Globus pallidus (tissue), 1 donor: ENCODE data around the gene SKA1.

Source experiments
- DNase-seq: peaks from one replicate; pipeline ENCODE4 v3.0.0-alpha.2; 2015; ENCODE audit warnings: low spot score

Gene SKA1, protein sequence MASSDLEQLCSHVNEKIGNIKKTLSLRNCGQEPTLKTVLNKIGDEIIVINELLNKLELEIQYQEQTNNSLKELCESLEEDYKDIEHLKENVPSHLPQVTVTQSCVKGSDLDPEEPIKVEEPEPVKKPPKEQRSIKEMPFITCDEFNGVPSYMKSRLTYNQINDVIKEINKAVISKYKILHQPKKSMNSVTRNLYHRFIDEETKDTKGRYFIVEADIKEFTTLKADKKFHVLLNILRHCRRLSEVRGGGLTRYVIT

DNA sequence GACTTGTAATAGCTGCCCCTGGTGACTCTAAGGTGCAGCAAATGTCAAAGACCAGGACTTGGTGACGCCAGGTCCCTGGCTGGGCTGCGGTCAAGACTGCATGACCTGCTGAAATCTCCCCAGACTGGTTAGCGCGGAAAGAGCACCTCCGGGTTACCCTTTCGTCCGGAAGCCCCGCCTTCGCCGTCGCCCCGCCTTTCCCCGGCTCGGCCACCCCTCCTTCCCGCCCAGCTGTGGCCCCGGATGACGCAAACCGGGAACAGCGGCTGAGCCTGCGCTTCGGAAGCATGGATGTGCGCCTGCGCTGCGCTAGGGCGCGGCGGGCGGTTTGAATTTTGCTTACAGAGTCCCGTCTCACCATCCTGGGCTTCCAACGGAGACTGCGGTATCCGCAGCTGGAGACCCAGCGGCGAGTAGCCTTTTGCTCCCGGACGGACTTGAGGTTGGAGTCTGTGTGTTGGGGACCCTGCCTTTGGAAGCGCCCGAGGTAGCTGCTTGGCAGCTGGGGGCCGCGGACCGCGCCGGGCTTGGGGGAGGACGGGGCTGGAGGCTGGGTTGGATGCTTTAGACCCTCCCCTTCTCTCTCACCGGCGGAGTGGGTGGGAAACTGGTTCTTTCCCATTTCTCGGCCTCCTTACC is at the start of gene SKA1:
Gene SKA1, plus strand, starts transcription at position 294 of the 639 bp plus-strand sequence. CDS start 785 bp downstream, outside the sequence.
- DNase-seq: peak; percentile 93

DNA sequence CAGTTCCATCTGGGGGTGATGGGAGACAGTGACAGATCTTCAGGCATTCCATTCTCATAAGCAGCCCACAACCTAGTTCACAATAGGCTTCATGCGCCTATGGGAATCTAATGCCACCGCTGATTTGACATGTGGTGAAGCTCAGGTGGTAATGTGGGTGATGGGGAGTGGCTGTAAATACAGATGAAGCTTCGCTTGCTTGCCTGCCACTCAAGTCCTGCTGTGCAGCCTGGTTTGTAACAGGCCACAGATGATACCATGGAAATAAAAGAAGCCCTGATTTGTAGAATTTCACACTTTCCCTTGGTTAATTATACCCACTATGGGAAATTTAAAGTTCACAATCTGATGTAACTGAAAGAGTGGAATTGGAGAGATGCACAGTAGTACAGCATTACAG is 46.9 kb upstream of the SKA1 start:
- no peak for DNase-seq

GRCh38 chr18:50330176-50330575 is 44.7 kb upstream of the SKA1 start:
- no peak for DNase-seq

GRCh38 chr18:50331691-50332090 is 43.2 kb upstream of the SKA1 start:
- no peak for DNase-seq

GRCh38 chr18:50334546-50335152 is 40.2 kb upstream of the SKA1 start:
- no peak for DNase-seq

DNA sequence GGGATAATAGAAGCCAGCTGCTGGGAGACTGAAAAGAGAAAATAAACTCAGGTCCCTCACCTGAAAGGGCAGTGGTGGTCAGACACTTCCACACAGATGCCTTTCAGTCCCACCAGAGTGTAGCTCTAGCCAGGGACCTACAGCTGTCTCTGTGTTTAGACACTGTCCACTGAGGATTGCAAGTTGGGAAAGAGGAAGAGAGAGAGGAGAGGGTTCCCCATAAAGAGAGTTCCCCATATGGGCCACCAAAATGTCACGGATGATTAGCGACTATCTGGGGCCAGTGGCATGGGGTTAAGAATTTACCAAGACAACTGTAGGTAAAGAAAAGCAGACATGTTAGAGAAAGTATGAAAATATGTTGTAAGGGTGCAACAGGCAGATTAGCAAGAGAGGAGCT is 36.7 kb upstream of the SKA1 start:
- no peak for DNase-seq

DNA sequence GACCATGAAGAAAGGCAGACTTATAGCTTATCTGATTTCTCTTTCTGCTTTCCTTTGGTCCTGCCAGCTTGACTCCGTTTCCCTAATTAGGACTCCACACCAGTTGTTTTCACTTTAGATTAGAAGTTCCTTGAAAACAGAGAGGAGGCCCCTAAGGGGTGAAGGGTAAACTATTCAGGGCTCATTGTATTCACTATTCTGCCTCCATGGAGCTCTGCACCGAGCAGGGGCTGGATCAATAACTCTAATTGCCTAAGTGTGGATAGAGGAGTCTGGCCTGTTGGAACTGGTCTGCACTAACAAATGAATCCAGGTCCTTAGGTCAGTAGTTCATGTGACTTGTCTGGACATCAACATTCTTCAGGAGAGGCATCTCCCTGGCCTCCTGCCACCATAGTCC is 36.1 kb upstream of the SKA1 start:
- DNase-seq: no peak

DNA sequence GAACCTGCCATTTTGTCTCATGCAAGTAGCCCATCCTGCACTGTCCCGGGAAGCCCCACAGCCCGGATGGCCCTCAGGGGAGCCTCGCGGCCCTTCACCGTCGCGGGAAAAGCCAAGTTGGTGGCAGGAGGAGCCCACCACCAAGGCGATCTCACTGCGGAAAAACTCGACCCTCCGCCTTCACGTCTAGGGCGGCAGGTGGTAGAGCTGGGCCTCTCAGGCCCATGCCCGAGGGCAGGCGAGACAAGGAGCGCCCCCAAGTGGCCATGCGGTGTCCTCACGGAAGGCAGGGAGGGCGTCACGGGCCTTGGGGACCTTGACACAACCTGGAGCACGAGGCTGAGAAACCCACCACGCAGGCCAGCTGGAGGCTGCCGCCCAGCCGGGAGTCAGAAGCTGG is 34.8 kb upstream of the SKA1 start:
- no peak for DNase-seq

- no peak for DNase-seq
These were observed 33.4 kb upstream of the SKA1 start for GRCh38 chr18:50341443-50341842.

- DNase-seq: no peak
These were observed 24.1 kb upstream of the SKA1 start for GRCh38 chr18:50350699-50351098.

DNA sequence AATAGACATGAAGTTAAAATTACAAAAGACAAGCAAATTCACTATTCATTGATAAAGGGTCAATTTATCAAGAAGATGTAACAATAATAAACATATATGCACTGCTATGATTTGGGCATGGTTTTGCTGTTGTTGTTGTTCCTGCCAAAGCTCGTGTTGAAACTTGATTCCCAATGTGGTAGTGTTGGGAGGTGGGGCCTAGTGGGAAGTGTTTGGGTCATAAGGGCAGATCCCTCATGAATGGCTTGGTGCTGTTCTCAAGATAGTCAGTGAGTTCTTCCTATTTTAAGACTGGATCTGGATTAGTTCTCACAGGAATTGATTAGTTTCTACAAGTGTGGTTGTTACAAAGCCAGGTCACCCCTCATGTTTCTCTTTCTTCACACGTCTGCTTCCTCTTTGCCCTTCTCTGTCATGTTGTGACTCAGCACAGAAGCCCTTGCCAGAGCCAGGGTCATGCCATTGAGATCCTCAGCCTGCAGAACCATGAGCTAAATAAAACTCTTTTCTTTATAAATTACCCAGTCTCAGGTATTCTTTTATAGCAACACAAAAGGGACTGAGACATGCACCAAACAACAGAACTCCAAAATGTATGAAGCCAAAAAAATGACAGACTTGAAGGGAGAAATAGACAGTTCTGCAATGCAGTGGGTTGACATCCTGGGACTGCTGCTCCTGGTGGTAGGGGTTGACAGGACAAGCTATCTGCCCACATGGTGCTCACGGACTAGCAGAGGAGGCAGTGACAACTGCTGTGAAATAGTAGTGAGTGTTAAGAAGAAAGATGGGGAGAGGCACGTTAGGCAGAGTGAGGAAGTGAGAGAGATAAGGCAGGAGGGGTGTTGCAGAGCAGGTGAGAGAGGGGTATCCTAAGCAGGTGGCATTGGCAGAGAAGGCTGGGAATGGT is 18.6 kb upstream of the SKA1 start:
- no peak for DNase-seq

DNA sequence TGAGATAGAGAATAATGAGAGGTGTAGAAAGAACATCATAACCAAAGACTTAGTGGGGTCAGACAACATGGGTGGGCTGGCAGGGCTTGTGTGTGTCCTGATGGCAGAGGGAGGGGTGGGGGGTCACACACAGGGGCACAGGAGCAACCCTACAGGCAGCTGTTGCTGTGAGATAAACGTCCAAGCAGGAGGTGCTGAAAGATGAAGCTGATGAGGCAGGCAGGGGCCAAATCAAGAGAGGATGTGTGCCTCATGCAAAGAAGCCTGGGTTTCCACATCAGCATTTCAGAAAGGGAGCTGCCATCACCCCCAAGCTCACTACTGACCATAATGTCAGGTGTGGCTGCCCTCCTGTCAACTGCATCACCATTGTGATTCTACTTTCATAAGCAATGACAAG is 16.0 kb upstream of the SKA1 start:
- no peak for DNase-seq

DNA sequence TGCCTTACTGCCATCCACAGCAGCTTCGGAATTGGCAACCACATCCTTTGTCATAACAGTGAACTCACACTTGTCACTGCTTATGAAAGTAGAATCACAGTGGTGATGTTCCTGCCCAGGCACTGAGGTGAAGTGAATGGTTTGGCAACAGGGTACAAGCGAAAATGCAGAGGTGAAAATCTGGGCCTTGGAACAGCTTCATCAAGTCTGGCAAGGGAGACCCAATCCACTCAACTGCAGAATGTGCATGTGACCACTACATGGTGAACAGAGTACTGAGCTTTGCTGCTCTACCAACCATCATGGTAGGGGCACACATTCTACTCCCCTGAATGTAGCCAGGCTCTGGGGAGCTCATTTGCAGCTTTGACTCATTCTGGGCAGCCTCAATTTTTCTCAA is 15.0 kb upstream of the SKA1 start:
- DNase-seq: no peak

- DNase-seq: no peak
These were observed 14.2 kb upstream of the SKA1 start for GRCh38 chr18:50360611-50361010.

DNA sequence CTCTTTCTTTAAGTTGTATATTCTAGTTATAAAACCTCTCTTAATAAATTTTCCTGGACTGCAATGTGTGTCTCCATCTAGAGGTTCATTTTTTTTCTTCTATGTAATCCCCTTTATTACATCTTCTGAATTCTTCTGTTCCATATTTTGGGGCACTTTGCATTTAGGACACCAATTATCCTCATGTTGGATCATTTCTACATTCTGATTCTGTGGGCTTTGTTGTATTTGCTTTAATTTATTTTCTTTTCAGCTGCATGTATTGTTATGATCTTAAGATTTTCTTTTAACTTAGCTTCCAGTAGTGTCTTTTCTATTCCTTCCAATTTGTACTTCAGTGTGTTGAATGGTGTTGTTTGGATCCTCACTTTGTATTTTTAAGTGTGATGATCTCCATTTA is 5.2 kb upstream of the SKA1 start:
- no peak for DNase-seq

DNA sequence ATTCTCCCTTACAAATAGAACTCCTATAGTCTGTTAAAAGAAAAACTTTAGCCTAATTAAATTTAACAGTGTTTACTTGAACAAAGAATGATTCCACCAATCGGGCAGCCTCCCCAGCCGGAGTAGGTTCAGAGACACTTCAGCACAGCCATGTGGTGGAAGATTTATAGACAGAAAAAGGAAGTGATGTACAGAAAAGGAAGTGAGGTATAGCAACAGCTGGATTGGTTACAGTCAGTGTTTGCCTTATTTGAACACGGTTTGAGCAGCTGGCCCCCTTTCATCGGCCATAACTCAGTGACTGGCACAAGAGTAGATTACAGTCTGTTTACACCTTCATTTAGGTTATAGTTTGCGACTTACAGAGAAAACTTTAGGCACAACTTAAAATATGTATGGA is 2.1 kb upstream of the SKA1 start:
- no peak for DNase-seq

DNA sequence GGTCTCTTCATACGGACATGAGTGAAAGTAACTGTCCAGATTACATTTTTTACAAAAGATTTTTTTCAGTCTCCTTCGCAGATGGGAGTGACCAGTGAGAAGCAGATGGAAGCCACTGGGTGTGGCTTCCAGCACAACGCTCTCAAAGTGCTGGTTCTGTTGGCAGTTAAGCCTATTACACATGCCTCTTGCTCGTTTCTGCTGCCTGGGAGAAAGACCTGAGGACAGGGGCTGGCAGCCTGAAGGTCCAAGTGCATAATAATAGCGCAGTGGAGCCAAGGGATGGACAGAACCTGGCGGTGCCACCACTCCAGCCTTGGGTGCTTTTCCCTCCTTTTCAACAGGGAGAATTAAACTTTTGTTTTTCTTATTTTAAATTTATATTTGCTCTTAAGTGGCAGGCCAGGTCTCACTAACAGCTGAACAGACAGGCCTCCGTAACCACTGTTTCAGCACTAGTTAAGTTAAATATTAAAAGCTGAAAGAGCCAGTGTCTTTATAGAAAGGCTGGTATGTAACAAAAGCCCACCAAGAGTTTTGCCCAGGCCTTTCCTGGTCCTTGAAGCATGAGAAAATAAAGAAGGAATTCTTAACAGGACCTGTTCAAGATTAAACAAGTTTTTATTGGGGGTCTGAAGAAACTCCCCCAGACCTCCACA is 1.2 kb upstream of the SKA1 start:
- no peak for DNase-seq

DNA sequence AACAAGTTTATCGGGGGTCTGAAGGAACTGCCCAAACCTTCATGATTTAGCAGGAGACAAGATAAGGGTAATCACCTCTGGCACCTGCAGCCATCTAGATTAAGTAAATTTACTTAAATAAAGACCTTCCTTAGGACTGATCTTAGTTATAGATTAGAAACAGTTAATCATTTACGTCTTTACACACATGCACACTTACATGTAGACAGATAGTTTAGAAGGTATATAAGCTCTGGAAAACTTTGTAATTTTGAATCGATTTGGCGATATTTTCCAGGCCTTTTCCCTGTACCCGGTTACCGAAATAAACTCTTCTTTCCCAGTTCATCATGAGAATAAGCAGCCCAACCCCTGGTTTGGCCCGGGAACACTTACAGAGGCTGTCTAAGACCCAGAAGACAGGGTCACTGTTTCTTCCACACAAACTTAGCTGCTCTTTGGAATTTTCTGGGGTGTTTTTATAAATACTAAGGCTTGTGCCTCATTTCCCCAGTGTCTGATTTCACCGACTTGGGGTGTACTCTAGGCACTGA is 560 bp upstream of the SKA1 start:
- no peak for DNase-seq

GRCh38 chr18:50377061-50377798 is 2.4 kb downstream of the SKA1 start:
- no peak for DNase-seq

DNA sequence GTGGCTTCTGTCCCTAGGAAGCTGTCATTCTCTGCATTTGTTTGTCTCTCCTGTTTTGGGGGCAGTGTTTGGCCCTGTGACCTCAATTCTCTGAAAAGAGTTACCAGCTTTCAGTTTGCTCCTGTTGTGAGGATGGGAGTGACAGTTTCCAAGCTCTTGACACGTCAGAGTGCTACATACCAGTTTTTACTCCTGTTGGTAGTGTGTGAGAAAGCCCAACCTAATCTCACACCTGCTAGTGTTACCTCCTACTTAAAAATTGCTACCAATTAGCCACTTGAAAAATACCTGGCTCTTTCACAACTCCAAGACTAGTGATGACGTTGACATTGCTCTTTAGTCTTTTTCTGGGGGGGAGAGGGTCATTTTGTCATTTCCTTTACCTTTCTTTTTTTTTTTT is 14.1 kb downstream of the SKA1 start:
- no peak for DNase-seq

DNA sequence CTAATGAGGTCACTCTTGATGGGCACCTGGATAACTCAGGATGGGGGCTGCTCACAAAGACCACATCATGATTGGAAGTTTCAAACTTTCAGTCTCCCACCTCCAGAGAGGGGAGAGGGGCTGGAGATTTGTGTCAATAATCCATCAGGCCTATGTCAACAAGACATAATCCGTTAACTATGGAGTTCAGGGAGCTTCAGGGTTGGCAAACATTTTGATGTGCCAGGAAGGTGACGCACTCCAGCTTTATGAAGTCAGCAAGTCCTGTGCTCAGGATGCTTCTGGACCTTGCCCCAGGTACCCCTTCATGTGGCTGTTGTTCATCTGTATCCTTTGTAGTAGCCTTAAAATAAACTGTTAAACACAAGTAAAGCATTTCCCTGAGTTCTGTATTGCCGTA is 19.0 kb downstream of the SKA1 start:
- DNase-seq: no peak
